Measurements from ENCODE around the gene FAM174B.

FAM174B gene

GRCh38 chr15:92674347-92674746 is 18.8 kb upstream of the FAM174B start:
- H3K4me3 ChIP-seq (ENCODE audit: low read depth, low read length) = no peak overlapping the region
- TF ChIP-seq, protein P1, sequence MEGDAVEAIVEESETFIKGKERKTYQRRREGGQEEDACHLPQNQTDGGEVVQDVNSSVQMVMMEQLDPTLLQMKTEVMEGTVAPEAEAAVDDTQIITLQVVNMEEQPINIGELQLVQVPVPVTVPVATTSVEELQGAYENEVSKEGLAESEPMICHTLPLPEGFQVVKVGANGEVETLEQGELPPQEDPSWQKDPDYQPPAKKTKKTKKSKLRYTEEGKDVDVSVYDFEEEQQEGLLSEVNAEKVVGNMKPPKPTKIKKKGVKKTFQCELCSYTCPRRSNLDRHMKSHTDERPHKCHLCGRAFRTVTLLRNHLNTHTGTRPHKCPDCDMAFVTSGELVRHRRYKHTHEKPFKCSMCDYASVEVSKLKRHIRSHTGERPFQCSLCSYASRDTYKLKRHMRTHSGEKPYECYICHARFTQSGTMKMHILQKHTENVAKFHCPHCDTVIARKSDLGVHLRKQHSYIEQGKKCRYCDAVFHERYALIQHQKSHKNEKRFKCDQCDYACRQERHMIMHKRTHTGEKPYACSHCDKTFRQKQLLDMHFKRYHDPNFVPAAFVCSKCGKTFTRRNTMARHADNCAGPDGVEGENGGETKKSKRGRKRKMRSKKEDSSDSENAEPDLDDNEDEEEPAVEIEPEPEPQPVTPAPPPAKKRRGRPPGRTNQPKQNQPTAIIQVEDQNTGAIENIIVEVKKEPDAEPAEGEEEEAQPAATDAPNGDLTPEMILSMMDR (IDR thresholded peaks at IDR 0.05; ENCODE audit: low read depth, low read length) = no peak
- no peak for DNase-seq (ENCODE audit: low read depth, low spot score)
- in situ Hi-C loops (cut with HindIII; ENCODE audit: low sequenced_read_pairs) = no loop called here

- in situ Hi-C loops (cut with HindIII; ENCODE audit: low sequenced_read_pairs) = no loop called here
- TF ChIP-seq, protein P1 (IDR thresholded peaks at IDR 0.05; ENCODE audit: low read depth, low read length) = no peak
- DNase-seq (ENCODE audit: low read depth, low spot score) = no peak
- no peak overlapping the region for H3K4me3 ChIP-seq (ENCODE audit: low read depth, low read length)
Observed at GRCh38 chr15:92672102-92672501, 16.5 kb upstream of the FAM174B start.

DNA sequence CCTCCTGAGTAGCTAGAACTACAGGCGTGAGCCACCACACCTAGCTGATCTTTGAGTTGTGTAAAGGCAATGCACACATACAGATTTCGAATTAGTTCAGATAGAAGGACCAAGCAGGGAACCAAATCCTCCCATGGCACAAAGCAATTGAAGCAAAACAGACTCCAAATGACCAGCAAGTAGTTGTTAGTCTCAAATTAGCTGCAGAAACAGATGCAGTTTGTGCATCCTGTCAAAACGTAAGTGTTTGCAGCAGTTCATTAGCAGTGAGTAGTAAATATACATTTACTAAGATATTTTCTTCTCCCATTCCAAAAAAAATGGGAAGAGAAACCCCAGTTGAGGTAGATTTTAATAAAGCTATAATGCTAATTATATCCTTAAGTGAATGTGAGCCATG is 15.8 kb upstream of the FAM174B start:
- in situ Hi-C loops (cut with HindIII; ENCODE audit: low sequenced_read_pairs) = no loop called here
- TF ChIP-seq, protein P1 (IDR thresholded peaks at IDR 0.05; ENCODE audit: low read depth, low read length) = no peak
- no peak for DNase-seq (ENCODE audit: low read depth, low spot score)
- H3K4me3 ChIP-seq (ENCODE audit: low read depth, low read length) = no peak overlapping the region

DNA sequence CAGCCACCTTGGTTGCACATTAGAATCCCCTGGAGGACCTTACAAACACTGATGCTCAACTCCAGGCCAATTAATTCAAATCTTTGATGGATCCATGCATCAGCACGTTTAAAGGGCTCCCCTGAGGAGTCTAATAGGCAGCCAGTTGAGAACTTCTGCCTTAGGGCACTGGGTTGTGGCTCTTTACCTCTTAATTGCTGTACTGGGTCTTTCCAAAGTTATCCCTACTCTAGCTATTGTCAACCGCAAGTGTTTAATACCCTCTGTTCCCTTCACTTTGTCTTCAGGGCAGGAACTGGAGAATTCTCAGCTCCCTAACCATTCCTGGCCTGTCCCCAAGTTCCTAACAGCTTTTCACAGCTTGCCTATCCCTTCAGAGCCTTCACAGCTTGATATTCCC is 15.0 kb upstream of the FAM174B start:
- TF ChIP-seq, protein P1 (IDR thresholded peaks at IDR 0.05; ENCODE audit: low read depth, low read length) = no peak

DNA sequence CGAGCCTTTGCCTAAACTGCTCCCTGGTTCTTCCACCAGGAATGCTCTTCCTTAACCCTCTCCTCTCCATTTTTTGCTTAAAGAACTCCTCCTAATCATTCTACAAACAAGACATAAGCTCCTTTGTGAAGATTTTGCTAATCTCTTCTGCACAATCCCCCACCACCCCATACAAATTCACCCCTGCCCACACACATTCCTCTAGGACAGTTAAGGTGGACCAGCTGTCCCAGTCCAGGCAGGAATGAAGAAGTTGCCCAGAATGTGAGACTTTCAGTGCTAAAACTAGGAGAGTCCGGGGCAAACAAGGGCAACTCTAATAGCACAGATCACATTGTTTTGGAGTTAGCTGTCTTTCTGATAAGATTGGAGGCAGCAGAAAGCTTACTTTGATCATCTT is 13.9 kb upstream of the FAM174B start:
- in situ Hi-C loops (cut with HindIII; ENCODE audit: low sequenced_read_pairs) = no loop called here
- TF ChIP-seq, protein P1 (IDR thresholded peaks at IDR 0.05; ENCODE audit: low read depth, low read length) = no peak
- no peak for DNase-seq (ENCODE audit: low read depth, low spot score)
- H3K4me3 ChIP-seq (ENCODE audit: low read depth, low read length) = no peak overlapping the region

More for the DNA sequence above, 15.0 kb upstream of the FAM174B start:
- no peak for DNase-seq (ENCODE audit: low read depth, low spot score)
- in situ Hi-C loops (cut with HindIII; ENCODE audit: low sequenced_read_pairs) = no loop called here
- H3K4me3 ChIP-seq (ENCODE audit: low read depth, low read length) = no peak overlapping the region

DNA sequence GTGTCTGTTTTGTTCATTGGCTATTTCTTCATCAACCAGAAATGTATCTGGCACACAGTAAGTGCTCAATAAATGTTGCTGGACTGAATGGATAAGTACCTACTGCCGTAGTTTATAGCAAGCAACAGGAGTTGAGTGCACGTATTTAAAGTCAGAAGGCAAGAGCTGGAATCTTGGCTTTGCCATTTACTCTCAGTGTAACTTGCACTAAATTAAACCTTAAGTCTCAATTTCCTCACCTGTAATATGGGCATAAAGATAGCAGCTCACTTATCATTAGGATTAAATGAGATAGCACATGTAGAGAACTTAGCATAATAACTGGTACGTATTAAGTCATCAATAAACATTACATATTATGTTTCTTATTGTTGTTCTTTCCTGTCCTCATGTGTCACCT is 13.0 kb upstream of the FAM174B start:
- no peak overlapping the region for H3K4me3 ChIP-seq (ENCODE audit: low read depth, low read length)
- TF ChIP-seq, protein P1 (IDR thresholded peaks at IDR 0.05; ENCODE audit: low read depth, low read length) = no peak
- DNase-seq (ENCODE audit: low read depth, low spot score) = no peak
- in situ Hi-C loops (cut with HindIII; ENCODE audit: low sequenced_read_pairs) = no loop called here

DNA sequence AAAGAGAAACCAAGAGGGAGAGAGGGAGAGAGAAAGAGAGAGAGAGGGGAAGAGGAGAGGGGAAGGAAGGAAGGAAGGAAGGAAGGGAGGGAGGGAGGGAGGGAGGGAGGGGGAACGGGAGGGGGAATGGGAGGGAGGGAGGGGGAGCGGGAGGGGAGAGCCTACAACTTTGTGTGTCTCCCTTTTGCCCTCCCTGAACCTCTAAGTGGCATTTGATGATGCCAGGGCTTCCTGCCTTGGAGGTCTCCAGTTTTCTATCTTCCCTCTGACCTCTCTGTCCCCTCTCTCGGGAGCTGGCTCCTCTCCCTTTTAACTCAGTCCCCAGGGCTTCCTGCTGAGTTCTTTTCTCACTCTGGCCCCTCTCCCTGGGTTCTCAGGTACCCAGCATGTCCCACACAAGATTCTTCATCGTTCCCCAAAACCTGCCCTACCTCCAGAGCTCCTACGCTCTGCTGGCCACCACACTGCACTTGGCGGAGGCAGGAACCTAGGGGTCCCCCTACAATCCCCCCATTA is 12.5 kb upstream of the FAM174B start:
- in situ Hi-C loops (cut with HindIII; ENCODE audit: low sequenced_read_pairs) = no loop called here
- no peak overlapping the region for H3K4me3 ChIP-seq (ENCODE audit: low read depth, low read length)
- TF ChIP-seq, protein P1 (IDR thresholded peaks at IDR 0.05; ENCODE audit: low read depth, low read length) = no peak
- no peak for DNase-seq (ENCODE audit: low read depth, low spot score)
